RWPE1 (cell line): ENCODE results near the gene RPA1.

Experiments
- CTCF ChIA-PET: fragments of 350-600 bp; sonication (Branson Sonifier 250); formaldehyde crosslinking; extraction: SDS; loops from one replicate; lab custom pipeline; 2021; lab: Yijun Ruan, JAX
- POLR2A ChIA-PET: fragments of 400-600 bp; formaldehyde crosslinking; extraction: SDS; loops from one replicate; lab custom pipeline; 2020; ENCODE audit warnings: antibody characterized with exemption; ENCODE audit not compliant: low non-redundant PET; lab: Yijun Ruan, JAX
- DNase-seq: peaks from one replicate; pipeline ENCODE4 v3.0.0; 2012; ENCODE audit warnings: low spot score
- H3K27ac ChIP-seq: fragments of 450-650 bp; 2 replicates; pipeline ENCODE4 v1.5.1; 2017
- CTCF ChIP-seq: fragments of 450-650 bp; conservative IDR thresholded peaks from 2 replicates; pipeline ENCODE4 v1.5.1; 2017; ENCODE audit warnings: low read depth, mild to moderate bottlenecking

RPA1 gene

GRCh38 chr17:1861391-1862010, 31.7 kb downstream of the RPA1 start:
- DNase-seq, result no peak
- POLR2A ChIA-PET, result no interaction called here
- no peak overlapping the region for H3K27ac ChIP-seq
- CTCF ChIA-PET, result interaction anchor here (0.5 to 0.7 kb wide), 3 partner anchors 81 to 288 kb away, joined by 3 to 5 read pairs (median 3); no protein-coding TSS in a partner anchor
- no peak for TF ChIP-seq CTCF

- H3K27ac ChIP-seq, result no peak overlapping the region; the same call in 1 of the 2 replicates
- peak; percentile 48 for DNase-seq
- CTCF ChIA-PET, result interaction anchor here (0.5 to 1.0 kb wide), 13 partner anchors 15 to 471 kb away, joined by 3 to 6 read pairs (median 3); no protein-coding TSS in a partner anchor
- POLR2A ChIA-PET, result no interaction called here
- peak; percentile 75 for TF ChIP-seq CTCF
These were observed 35.6 kb downstream of the RPA1 start for GRCh38 chr17:1865252-1866037.

- POLR2A ChIA-PET, result no interaction called here
- no peak for TF ChIP-seq CTCF
- no peak for DNase-seq
- no peak overlapping the region for H3K27ac ChIP-seq
- CTCF ChIA-PET, result no interaction called here
These were observed 37.5 kb downstream of the RPA1 start for GRCh38 chr17:1867307-1867706.

GRCh38 chr17:1868090-1868489, 38.3 kb downstream of the RPA1 start:
- H3K27ac ChIP-seq, result no peak overlapping the region
- ChIA-PET CTCF (no interaction called here), POLR2A (no interaction called here)
- no peak for TF ChIP-seq CTCF
- DNase-seq, result no peak

GRCh38 chr17:1870592-1870991, 40.8 kb downstream of the RPA1 start:
- ChIA-PET POLR2A (no interaction called here), CTCF (interaction anchor here (1.9 kb wide), 1 partner anchor 11 kb away, joined by 7 read pairs; no protein-coding TSS in a partner anchor)
- no peak for DNase-seq
- no peak overlapping the region for H3K27ac ChIP-seq
- TF ChIP-seq CTCF, result no peak

GRCh38 chr17:1871756-1872155, 42.0 kb downstream of the RPA1 start:
- no peak for TF ChIP-seq CTCF
- ChIA-PET CTCF (interaction anchor here (0.6 kb wide), 1 partner anchor 183 kb away, joined by 8 read pairs; the partner anchor contains the start of gene HIC1), POLR2A (no interaction called here)
- H3K27ac ChIP-seq, result no peak overlapping the region
- DNase-seq, result no peak
